HuH-7 (cell line): ENCODE results near the gene UBA6.
A peak's percentile ranks its signal among the peaks of the same experiment; 100 is the strongest.
"Not testable (repeated sequence)": the region's sequence is repeated elsewhere in the genome, so short reads cannot be mapped to it uniquely, and the experiment has no call there.

Experiments
- DNase-seq: peaks from one replicate; pipeline ENCODE4 v3.0.0; 2011; ENCODE audit warnings: low spot score

The UBA6 gene

DNA sequence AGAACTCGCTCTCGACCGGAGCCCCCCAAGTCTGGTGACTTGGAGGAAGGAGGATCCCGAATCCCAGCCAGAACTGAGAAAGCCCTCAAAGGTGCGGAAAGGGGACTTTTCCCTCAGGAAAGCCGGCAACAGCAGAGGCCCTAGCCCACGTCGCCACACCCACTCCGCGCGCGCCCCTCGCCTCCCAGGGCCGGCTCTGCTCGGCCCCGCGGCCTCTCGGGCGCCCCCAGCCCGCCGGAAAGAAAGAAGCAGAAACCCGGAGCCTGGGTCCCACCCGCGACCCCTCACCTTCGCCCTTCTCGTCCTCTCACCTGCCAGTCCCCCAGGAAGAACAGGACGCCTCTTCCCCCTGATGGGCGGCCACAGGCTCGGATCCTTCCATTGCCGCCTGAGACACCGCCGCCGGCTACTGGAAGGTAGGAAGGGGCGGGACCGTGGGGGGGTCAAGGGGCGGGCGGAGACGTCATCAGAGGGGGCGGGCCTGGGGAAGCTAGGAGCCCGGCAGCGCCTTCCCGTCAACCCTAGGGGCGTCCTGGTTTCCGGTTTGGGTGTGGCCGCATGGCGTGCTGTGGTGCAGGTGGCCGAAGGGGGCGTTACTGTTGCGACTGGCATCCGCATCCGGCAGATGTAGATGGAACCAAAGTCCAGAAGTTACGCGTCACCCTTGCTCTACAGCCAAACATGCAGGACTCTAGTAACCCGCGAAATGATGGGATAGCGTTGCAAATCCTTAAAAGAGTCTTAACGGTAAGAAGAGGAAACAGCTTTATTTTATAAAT, at the start of gene UBA6:
TSS of gene UBA6 (minus strand) at position 418 of the 779 bp plus-strand sequence. CDS start at position 382, 36 bp downstream.
- peak; percentile 67 for DNase-seq

DNA sequence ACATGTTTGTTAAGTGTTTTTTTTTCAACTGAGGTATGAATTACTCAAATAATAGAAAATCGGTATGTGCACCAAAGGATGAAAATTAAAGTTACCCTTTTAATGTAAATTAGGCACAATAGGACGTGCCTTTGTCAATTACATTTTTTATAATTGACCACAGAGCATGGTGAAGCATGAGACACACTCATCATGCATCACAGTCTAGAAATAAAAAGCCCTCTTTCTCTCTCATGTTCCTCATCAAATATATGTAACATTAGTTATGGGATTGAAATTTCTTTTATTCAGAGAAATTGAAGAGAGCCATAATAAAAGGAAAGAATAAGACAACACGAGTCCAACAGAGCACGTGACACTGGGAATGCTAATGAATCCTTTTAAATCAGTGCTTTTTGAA, 49.7 kb upstream of the UBA6 start:
- no peak for DNase-seq

DNA sequence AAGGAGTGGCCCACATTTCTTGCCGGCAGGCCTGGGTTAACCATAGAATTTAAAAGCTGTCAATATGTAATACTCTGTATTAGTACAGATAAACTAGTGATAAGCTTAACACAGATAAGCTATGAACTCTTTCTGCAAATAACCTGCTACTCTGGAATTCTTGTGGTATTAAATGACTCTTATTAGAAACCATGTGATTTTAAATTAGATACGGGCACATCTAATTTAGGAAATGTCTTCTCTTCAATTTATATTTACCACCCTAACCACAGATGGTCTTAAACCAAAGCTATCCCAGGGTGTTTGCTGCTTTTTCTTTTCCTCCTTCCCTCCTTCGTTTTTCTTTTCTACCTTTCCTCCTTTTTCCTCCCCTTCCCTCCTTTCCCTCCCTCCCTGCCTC, 48.3 kb upstream of the UBA6 start:
- DNase-seq = no peak

DNA sequence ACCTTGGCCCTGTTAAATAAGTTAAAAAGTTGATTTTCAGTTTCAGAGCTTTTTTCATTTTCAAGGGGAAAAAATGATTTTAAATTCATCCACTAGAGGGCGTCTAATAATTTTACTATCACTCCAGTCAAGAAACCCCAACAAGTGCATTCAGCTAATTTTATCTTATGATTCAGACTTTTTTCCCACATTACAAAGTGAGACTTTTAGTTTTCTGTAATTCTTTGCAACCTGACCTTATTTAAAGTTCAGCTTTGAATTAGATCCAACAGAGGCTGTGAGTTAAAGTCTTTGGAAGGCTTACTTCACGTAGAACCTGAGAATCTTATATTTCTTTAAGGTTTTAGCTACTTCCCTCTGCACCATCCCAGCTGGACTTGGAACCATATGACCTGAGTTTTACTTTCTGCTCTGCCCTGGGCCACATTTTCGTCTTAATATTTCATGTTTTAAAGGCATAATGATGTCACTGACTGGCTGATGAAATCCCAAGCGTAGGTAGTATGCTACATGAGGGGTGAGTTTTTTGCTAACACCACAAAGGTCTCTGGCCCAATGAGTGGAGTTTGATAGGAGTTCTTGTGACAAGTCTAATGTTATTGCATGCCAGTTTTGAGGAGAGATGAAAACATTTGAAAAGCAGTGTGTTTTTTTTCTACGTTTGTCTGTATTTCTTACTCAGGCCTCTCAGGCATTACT, 46.0 kb upstream of the UBA6 start:
- peak; percentile 2 for DNase-seq

DNA sequence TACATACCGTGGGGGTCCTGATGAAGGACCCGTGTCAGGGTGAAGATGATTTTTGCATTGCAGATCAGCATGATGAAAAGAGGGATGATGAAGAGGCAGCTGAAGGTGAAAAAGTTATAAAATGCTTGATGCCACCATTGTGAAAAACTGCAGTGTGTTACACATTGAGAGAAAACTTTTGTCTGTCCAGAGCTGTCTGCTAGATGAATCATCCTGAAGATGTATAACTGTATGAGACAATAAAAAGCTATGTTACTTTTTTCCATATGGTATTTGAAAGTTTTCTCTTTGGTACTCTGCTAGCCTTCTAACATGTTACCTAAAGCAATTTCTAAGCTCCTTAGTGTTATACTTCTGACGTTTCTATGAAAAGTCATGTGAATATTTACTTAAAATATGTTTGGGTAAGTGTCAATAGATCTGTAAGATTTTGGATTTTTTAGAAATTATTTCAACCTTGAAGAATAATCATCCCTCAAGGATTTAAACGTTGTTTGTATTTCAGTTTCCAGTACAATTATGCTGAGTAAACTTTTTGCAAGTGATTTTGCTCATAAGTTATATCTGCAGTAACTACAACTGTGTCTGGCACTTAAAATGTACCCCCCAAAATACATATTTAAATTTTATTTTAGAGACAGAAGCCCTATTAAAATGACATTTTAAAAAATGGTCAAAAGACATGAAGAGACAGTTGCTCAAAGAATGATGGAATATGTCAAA, 43.8 kb upstream of the UBA6 start:
- no peak for DNase-seq

DNA sequence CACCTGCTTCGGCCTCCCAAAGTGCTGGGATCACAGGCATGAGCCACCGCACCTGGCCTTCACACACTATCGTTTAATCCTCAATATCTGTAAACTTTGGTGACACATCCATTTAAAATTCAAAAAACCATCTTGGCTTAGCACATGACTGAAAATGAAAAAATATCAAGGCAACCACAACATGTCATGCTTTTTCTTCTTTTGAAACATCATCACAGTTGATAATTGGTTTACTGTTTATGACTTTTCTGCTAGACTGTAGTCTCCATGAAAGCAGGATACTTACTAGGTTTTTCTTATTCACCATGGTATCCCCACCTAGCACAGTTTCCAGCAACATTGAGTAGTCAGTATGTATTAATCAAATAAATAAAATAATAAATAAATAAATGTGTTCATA, 42.2 kb upstream of the UBA6 start:
- no peak for DNase-seq

DNA sequence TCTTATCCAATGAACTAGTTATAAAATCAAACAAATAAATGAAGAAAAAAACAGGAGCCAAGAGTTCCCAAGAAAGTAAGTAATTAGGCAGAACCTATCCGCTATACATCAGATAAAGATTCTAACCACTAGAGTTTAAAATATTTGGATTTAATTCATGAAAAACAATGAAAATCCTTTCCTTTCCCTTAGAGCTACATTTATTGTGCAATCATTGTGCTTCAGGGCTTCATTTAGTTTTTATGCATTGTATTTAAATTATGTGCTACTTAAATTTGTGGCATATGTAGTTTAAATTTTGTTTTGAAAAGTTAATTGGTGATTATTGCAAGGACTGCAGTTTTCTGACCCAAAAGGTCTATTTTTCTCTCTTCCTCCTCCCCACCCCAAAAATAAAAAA, 35.3 kb upstream of the UBA6 start:
- DNase-seq = no peak

DNA sequence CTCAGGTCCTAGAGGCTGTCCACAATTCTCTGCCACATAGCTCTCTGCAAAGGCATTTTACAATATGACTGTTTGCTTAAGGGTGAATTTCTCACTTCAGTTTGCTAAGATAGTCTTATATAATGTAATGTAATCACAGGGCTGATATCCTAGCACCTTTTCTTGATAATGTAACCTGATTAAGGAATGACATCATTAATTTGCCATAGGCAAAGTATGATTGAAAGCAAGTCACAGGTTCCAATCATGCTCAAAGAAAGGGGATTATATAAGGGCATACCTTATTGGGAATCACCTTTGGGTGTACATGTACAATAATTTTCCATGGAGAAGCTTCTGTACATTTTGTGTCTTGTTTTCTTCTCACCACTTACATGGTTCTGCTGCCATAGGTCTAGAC, 34.4 kb upstream of the UBA6 start:
- DNase-seq = no peak

DNA sequence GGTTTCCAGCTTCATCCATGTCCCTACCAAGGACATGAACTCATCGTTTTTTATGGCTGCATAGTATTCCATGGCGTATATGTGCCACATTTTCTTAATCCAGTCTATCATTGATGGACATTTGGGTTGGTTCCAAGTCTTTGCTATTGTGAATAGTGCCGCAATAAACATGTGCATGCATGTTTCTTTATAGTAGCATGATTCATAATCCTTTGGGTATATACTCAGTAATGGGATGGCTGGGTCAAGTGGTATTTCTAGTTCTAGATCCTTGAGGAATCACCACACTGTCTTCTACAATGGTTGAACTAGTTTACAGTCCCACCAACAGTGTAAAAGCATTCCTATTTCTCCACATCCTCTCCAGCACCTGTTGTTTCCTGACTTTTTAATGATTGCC, 29.6 kb upstream of the UBA6 start:
- DNase-seq = not testable (repeated sequence)

DNA sequence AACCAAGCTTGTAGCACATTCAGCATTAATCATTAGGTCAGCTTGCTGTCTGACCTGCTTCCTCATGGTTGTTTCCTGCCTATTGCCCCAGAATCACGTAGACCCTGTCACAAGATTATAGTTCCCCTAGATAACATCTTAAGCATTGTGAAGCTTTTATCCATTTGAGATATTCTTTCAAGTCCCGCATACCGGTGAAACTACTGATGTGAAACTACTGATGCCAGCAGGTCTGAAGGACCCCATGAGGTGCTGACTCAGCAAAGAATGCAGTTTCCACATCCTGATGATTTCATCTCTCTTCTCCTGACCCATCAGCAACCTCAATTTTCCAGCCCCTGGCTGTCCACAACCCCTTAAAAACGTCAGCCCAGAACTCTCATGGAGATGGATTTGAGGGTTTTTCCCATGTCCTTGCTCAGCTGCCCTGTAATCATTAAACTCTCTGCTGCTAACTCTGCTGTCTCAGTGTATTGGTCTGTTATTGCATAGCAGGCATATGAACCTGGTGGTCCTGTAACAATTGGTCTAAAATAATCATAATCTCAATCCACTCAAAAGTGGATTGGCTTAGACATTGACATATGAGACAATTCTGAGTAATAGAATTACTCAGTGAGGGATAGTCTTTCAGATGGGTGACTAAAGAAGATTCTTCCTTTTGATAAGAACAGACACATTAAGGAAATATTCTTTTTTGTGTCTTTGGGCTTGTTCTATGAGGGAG, 26.3 kb upstream of the UBA6 start:
- DNase-seq = no peak

DNA sequence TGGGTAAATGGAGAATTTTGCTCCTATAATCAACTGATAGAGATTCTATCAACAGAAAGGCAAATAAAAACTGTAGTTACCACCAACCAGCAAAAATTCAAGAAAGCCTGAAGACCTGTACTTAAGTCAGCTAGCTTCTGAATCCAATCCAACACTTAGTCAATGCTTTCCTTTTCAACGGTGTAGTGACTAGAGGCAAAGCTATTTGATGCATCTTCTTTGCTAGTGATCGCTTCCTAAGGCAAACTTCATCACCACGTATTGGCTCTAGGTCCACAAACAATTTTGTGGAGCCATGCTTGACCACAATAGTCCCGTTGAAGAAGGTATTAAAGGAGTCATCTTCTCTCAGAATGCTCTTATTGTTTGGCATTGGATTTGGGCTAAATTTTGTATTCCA, 25.0 kb upstream of the UBA6 start:
- no peak for DNase-seq

DNA sequence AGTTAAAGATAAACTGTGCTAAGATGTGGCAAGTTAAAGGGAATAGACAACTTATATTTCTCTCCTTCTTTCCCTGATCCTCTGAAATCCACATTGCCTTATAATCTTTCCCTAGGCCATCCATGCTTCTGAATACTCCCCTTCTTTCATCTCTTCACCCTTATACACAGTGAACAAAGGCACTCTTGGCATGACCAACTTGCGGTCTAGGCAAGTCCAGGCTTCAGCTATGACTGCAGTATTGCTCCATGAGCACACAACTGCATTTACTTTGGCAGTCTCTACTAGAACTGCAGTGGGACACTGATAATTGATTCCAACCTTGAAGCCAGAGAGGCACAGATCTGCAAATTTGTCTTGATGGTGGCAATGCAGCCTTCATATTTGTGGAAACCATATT, 24.2 kb upstream of the UBA6 start:
- DNase-seq = no peak

DNA sequence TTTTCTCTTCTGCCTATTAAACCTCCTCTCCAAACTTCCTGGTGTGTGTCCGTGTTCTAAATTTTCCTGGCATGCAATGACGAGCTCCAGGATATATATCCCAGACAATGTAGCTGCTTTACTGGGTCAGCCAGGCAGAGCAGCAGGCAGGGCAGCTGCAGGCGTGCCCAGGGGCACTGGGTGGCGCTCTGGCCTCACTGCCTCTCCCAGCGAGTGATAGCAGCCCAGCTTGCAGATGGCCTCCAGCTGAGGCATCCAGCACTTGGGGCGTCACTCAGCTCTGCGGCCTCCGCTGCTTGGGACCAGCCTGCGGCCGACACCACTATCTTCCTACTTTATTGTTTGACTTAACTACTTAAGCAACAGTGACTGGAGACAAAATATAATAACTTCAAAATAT, 23.0 kb upstream of the UBA6 start:
- DNase-seq = no peak

DNA sequence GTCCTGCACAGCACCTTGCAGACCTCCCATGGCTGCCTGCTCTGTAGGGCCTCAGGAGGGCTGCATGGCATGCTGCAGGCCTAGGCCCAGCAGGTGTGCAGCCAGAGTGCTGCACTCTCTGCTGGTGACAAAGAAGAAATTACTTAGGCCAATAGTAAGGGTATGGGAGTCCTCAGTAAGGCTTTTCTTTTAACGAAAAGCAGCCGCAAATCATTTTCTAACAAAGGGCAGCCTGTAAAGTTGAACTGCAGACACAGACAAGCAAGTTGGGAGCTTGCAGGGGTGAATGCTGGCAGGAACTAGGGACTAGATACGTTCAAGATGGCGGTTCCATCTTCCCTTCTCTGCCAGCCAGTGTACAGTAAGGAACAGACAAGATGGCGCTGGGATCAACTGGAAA, 22.4 kb upstream of the UBA6 start:
- no peak for DNase-seq

DNA sequence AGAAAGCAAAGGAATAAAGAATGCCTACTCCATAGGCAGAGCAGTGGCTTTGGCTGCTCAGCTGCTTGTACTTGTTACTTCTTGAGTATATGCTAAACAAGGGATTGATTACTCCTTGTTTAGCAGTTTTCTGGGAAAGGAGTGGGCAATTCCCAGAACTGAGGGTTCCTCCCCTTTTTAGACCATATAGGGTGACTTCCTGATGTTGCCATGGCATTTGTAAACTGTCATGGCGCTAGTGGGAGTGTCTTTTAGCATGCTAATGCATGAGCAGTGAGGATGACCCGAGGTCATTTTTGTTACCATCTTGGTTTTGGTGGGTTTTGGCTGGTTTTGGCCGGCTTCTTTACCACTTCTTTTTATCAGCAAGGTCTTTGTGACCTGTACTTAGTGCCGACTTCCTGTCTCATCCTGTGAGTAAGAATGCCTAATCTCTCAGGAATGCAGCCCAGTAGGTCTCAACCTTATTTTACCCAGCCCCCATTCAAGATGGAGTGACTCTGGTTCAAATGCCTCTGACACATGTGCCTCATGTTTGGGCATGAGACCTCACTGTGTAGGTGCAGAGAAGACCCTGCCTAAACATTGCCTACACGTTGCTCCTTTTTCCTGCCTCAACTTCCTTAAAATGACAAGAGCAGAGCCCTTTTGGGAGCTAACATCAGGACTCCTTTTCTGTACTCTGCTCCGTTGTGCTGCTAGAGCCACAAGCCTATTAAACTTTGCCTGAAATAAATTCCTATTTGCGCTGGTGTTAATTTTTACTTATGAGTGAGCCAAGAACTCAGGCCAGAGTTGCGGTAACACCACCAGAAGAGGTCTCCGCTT, 21.0 kb upstream of the UBA6 start:
- DNase-seq = no peak

DNA sequence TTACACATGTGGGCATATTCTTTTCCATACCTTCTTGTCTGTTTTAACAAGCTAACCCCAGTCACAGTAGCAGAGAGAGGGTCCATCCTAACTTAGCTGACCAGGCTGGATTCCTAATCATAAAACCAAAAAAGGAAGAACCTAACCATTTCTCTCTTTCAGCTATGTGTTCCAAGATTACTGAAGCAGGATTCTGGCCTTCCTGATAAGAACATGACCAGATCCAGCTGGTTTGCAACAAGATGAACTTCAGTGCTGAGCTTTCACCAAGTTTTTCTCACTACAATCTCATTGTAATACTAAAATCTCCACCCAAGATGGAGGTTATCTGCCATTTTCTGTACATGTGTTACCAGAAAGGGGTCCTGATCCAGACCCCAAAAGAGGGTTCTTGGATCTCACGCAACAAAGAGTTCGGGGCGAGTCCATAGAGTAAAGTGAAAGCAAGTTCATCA, 20.4 kb upstream of the UBA6 start:
- no peak for DNase-seq

DNA sequence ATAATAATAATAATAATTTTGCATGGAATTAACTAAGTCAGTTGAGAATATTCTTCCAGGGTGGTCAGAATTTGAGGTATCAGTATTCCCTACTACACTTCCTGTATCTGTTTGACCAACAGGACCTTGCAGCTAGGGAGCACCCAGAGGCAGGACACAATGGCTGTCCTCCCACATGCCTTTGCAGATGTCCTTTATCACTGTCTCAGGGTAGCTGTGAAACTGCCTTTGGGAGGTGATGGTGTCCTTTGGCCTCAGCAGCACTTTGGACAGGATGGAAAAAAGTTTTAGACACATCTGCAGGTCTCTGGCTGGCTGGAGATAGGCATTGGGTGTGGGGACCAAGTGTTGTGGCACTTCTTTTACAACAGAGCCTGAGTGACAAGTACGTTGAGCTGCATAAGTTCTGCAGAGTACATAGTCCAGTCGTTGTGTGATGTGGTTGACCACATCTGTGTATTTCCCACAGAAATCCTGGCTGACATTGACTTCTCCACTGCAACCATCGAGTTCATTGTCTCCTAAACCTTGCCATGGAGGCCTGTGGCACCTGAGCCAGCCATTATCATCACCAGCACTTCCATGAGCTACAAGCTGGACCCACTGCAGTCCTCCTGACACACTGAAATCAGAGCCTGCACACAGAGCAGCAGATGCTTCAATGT, 19.1 kb upstream of the UBA6 start:
- DNase-seq = no peak

DNA sequence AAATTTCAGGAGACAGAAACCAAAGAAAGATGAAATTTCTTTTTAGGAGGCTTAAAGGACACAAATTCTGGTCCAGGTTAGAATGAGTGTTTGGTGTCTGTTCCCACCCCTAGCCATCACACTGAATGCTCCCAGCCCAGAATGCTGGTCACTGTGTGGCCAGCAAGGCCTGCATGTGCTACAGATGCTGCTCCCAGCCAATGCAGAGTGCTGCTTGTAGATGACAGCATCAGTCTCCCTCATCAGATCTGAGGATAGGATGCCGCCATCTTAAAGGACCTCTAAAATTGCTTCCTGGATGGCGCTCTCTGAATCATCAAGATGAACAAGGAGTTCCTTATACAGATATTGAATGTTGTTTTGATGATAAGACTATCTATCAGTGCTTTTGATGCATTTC, 17.9 kb upstream of the UBA6 start:
- DNase-seq = no peak

DNA sequence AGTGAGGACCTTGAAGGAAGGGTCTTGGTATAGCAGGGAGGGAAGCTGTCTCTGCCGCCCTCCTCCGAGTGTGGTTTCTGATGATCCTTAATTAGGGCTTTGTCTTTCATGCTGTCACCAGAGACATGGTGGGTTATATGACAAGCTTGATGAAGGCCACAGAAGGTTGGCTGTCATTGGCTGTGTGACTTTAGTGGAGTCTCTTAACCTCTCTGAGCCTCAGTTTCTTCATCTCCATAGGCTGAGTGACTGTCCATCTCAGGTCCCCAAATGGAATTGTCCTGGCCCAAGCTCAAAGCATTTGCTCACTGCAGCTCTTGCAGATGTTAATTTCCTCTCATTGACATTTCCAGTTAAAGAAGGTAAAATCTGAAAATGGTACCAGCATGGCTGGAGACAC, 16.6 kb upstream of the UBA6 start:
- DNase-seq = no peak

DNA sequence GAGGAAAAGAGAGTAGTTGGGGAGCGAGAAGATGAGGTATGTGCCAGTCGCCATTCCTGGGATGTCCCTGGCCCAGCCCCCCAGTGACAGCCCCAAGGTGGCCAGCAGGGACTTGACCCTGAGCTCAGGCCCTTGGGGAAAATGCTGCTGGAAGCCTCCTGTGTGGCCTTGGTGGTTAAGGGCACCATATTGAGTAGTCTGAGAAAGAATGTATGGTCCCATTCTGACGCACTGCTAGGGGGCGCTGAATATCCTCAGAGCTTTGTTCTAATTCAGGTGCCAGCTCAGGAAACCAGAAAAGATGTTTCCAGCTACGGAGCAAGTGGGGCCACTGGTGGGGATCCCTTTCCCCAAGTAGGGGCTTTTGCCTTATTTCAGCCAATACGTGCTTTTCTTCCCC, 14.0 kb upstream of the UBA6 start:
- no peak for DNase-seq

DNA sequence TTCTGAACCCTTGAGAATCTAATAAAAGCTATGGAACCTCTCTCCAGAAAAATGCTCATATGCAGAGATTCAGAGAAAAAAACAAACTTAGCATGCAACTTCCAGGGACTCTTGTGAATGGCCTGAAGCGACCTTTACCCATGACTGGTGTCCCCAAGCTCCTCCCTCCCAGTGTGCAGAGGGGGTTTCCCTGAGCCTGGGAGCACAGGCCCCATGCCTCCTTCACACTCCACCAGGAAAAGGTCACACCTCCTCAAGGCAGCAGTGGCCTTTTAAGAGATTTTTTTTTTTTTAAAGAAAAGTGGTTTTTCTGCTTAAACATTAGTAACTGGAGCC, 13.3 kb upstream of the UBA6 start:
- DNase-seq = peak; percentile 26
